Ishikawa (cell line): ENCODE data around the gene QSOX1.

Experiments used
- RAD21 ChIP-seq: IDR thresholded peaks from 2 replicates; pipeline ENCODE4 v1.6.1; 2012; ENCODE audit warnings: low read depth
- TCF12 ChIP-seq: IDR thresholded peaks from 2 replicates; pipeline ENCODE4 v1.6.1; 2012; ENCODE audit warnings: low read depth
- ZBTB7A ChIP-seq: IDR thresholded peaks from 2 replicates; pipeline ENCODE4 v1.6.1; 2012; ENCODE audit warnings: low read depth

Gene QSOX1

GRCh38 chr1:180252638-180253536, 98.2 kb downstream of the QSOX1 start:
- TF ChIP-seq RAD21 (peak; percentile 94), ZBTB7A (no peak), TCF12 (no peak)
